Liver (tissue), 9 donors: ENCODE data around the gene TP73. TPM values are rescaled to one million over a fixed set of nuclear protein-coding genes. Genes with fewer than 3 reads are reported as not detected.

Experiments used
- DNase-seq: peaks from one replicate; pipeline ENCODE4 v3.0.0-alpha.2; 2017; ENCODE audit warnings: low spot score
- H3K27ac ChIP-seq, 2 donors: one replicate each; pipeline ENCODE4 v1.7.0; 2013; ENCODE audit warnings: inconsistent platforms in 2 of 2, low read length in 2 of 2, control low read depth in 1 of 2, low read depth in 1 of 2, mild to moderate bottlenecking in 1 of 2
- H3K27me3 ChIP-seq, 4 donors: one replicate each; pipeline versions ENCODE4 v1.6.1 to v1.7.0; 2013; ENCODE audit warnings: low read length in 3 of 4, inconsistent platforms in 1 of 4, mild to moderate bottlenecking in 1 of 4, moderate library complexity in 1 of 4; ENCODE audit not compliant: control insufficient read depth in 4 of 4, insufficient read depth in 4 of 4
- H3K36me3 ChIP-seq, 4 donors: one replicate each; pipeline versions ENCODE4 v1.6.1 to v1.7.0; 2013; ENCODE audit warnings: low read length in 3 of 4, mild to moderate bottlenecking in 3 of 4, low read depth in 1 of 4, moderate library complexity in 1 of 4; ENCODE audit not compliant: control insufficient read depth in 4 of 4, insufficient read depth in 3 of 4
- H3K4me1 ChIP-seq, 4 donors: one replicate each; pipeline versions ENCODE4 v1.6.1 to v1.7.0; 2013; ENCODE audit warnings: low read length in 3 of 4, mild to moderate bottlenecking in 3 of 4, moderate library complexity in 1 of 4; ENCODE audit not compliant: control insufficient read depth in 4 of 4, insufficient read depth in 4 of 4
- H3K4me3 ChIP-seq, 3 donors: one replicate each; pipeline versions ENCODE4 v1.6.1 to v1.7.0; 2013; ENCODE audit warnings: low read length in 3 of 3, control low read depth in 1 of 3, low read depth in 1 of 3, mild to moderate bottlenecking in 1 of 3
- H3K9ac ChIP-seq, 2 donors: one replicate each; pipeline ENCODE4 v1.7.0; 2013; ENCODE audit warnings: low read length in 2 of 2, mild to moderate bottlenecking in 2 of 2, moderate library complexity in 2 of 2, control low read depth in 1 of 2, low read depth in 1 of 2
- H3K9me3 ChIP-seq, 4 donors: one replicate each; pipeline versions ENCODE4 v1.6.1 to v1.7.0; 2013; ENCODE audit warnings: low read length in 3 of 4; ENCODE audit not compliant: control insufficient read depth in 4 of 4
- CTCF ChIP-seq: fragments of 150-350 bp; IDR thresholded peaks from 2 replicates; pipeline ENCODE4 v1.5.1; 2017; ENCODE audit warnings: improper control_type of control experiment, low read depth, low read length; ENCODE audit not compliant: missing input control
- EGR1 ChIP-seq, 2 donors: IDR thresholded peaks; 2 replicates each; pipeline ENCODE4 v1.6.1; 2016 to 2018; ENCODE audit warnings: antibody characterized with exemption in 2 of 2, low read depth in 2 of 2
- FOXA2 ChIP-seq: IDR thresholded peaks from 2 replicates; pipeline ENCODE4 v1.6.1; 2016; ENCODE audit warnings: antibody characterized with exemption
- GABPA ChIP-seq, 2 donors: IDR thresholded peaks in 1 of 2; conservative IDR thresholded peaks in 1 of 2; 2 replicates each; pipeline ENCODE4 v1.6.1; 2016; ENCODE audit warnings: antibody characterized with exemption in 2 of 2, mild to moderate bottlenecking in 1 of 2, moderate library complexity in 1 of 2
- HNF4A ChIP-seq, 2 donors: conservative IDR thresholded peaks; 2 replicates each; pipeline ENCODE4 v1.6.1; 2016; ENCODE audit warnings: antibody characterized with exemption in 2 of 2, mild to moderate bottlenecking in 2 of 2
- HNF4G ChIP-seq: IDR thresholded peaks from 2 replicates; pipeline ENCODE4 v1.6.1; 2016; ENCODE audit warnings: antibody characterized with exemption
- JUND ChIP-seq, 2 donors: IDR thresholded peaks; 2 replicates each; pipeline ENCODE4 v1.6.1; 2016; ENCODE audit warnings: antibody characterized with exemption in 2 of 2
- MAX ChIP-seq: IDR thresholded peaks from 2 replicates; pipeline ENCODE4 v1.6.1; 2016; ENCODE audit warnings: antibody characterized with exemption
- NR2F2 ChIP-seq: IDR thresholded peaks from 2 replicates; pipeline ENCODE4 v1.6.1; 2016; ENCODE audit warnings: antibody characterized with exemption
- RAD21 ChIP-seq, 2 donors: IDR thresholded peaks; 2 replicates each; pipeline ENCODE4 v1.6.1; 2016; ENCODE audit warnings: antibody characterized with exemption in 2 of 2, mild to moderate bottlenecking in 2 of 2
- REST ChIP-seq: IDR thresholded peaks from 2 replicates; pipeline ENCODE4 v1.6.1; 2016; ENCODE audit warnings: antibody characterized with exemption, mild to moderate bottlenecking
- RXRA ChIP-seq, 2 donors: IDR thresholded peaks; 2 replicates each; pipeline ENCODE4 v1.6.1; 2017 to 2018; ENCODE audit warnings: antibody characterized with exemption in 2 of 2, mild to moderate bottlenecking in 1 of 2
- SP1 ChIP-seq: IDR thresholded peaks from 2 replicates; pipeline ENCODE4 v1.6.1; 2018; ENCODE audit warnings: antibody characterized with exemption, mild to moderate bottlenecking
- YY1 ChIP-seq: IDR thresholded peaks from 2 replicates; pipeline ENCODE4 v1.6.1; 2016; ENCODE audit warnings: antibody characterized with exemption, mild to moderate bottlenecking
- ZBTB33 ChIP-seq: IDR thresholded peaks from 2 replicates; pipeline ENCODE4 v1.6.1; 2016; ENCODE audit warnings: antibody characterized with exemption
- WGBS: extraction: QIAGEN DNeasy Blood & Tissue Kit; methylation state at CpG from one replicate; pipeline ENCODE4 v1.1.7; 2013; 5-methylcytosine and 5-hydroxymethylcytosine counted together
- polyA plus RNA-seq, 2 donors: library from polyadenylated mRNA; stranded (reverse) in 1 of 2; unstranded in 1 of 2; fragments of 200-250 nt in 1 of 2; fragments of >200 nt in 1 of 2; fragmentation: Nextera tagmentation in 1 of 2; extraction: Ambion mirVana in 1 of 2; gene quantifications; one replicate each; pipeline versions ENCODE4 v1.2.1 to v1.2.3, GENCODE V29; 2013 to 2015
- total RNA-seq, 2 donors: library from RNA; depleted of rRNA; stranded (reverse); fragments of >200 nt; gene quantifications; one replicate each; pipeline ENCODE4 v1.2.3, GENCODE V29; 2014
- donor health status: healthy.
- donor health status: healthy.
- donor health status: healthy.
- donor health status: healthy.
- donor health status: healthy.

The TP73 gene
- total and polyA plus RNA-seq, 4 donors: 0.08 to 0.29 (median 0.18) TPM

GRCh38 chr1:3604468-3604974 is 47.8 kb upstream of the TP73 start:
- WGBS: 87% methylated on average over 8 of the region's 8 CpGs
- H3K4me1 ChIP-seq: no peaks in the 10 kb centered on the region
- H3K27me3 ChIP-seq: peaks cover 0 to 2% (median 0%) of the 10 kb centered on the region in 4 donors

GRCh38 chr1:3604997-3605823 is 47.1 kb upstream of the TP73 start:
- 96% methylated on average over 7 of the region's 7 CpGs for WGBS
- Histone ChIP-seq H3K4me3 (no peak overlapping the region), H3K9ac (no peak overlapping the region), H3K4me1 (no peaks in the 10 kb centered on the region), H3K36me3 (peaks cover 0 to 1% (median 0%) of the 10 kb centered on the region in 4 donors), H3K27ac (no peak overlapping the region), H3K9me3 (no peaks in the 10 kb centered on the region), H3K27me3 (peaks cover 0 to 2% (median 0%) of the 10 kb centered on the region in 4 donors)
- DNase-seq: no peak
- no peak for TF ChIP-seq EGR1 (IDR thresholded peaks at IDR 0.05; ENCODE audit: low read depth in 2 of 2)
- no peak for TF ChIP-seq MAX
- TF ChIP-seq ZBTB33: no peak
- TF ChIP-seq REST: no peak
- no peak for TF ChIP-seq GABPA (IDR thresholded peaks at IDR 0.05 in 1 of 2, conservative IDR thresholded peaks at IDR 0.05 in 1 of 2)
- TF ChIP-seq RAD21 (IDR thresholded peaks at IDR 0.05): no peak
- TF ChIP-seq NR2F2: no peak
- TF ChIP-seq CTCF: no peak
- no peak for TF ChIP-seq YY1
- no peak for TF ChIP-seq HNF4G
- TF ChIP-seq HNF4A (conservative IDR thresholded peaks at IDR 0.05): no peak
- no peak for TF ChIP-seq JUND (IDR thresholded peaks at IDR 0.05)
- TF ChIP-seq SP1: no peak
- no peak for TF ChIP-seq FOXA2
- TF ChIP-seq RXRA (IDR thresholded peaks at IDR 0.05): no peak

More at GRCh38 chr1:3604468-3604974, 47.8 kb upstream of the TP73 start:
- Histone ChIP-seq H3K36me3 (peaks cover 0 to 1% (median 0%) of the 10 kb centered on the region in 4 donors), H3K4me3 (no peak overlapping the region), H3K27ac (no peak overlapping the region), H3K9me3 (no peaks in the 10 kb centered on the region), H3K9ac (no peak overlapping the region)
- TF ChIP-seq REST: no peak
- DNase-seq: no peak
